ENCODE results near the gene KRT77. TPM values are rescaled to one million over a fixed set of nuclear protein-coding genes. Genes with fewer than 3 reads are reported as not detected.

Gene KRT77
- total RNA-seq, 3 donors from 2014 or later: not detected

DNA sequence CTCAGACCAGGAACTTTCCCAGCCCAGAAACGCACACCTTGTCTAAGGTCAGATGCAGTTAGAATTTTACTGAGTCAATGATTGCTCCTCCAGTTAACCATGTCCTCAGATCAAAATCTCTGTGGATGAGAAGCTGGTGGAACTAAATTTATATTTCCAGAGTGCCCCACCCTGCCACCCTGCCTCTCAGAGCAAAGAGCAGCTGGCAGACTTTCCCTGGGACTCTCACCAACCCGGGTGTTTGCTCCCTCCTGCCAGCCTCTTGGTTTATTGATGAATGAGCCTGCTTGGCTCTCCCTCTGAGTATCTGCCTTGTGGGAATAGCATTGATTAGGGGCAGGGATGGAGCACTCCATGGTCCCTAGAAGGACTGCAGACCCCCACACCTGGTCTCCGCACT lies 17.3 kb downstream of the KRT77 start:
- Histone ChIP-seq H3K4me1 (ENCODE audit: low read depth) (no peaks in the 10 kb centered on the region), H3K9me3 (no peaks in the 10 kb centered on the region), H3K36me3 (ENCODE audit: low read depth) (no peaks in the 10 kb centered on the region), H3K4me3 (no peak overlapping the region)
- ATAC-seq: peak; percentile 55
- intact Hi-C loops (cut with DNase I, micrococcal nuclease): no loop called here
- peak in 2 of 3 donors; percentile 37 to 54 for DNase-seq
- TF ChIP-seq, protein P1, sequence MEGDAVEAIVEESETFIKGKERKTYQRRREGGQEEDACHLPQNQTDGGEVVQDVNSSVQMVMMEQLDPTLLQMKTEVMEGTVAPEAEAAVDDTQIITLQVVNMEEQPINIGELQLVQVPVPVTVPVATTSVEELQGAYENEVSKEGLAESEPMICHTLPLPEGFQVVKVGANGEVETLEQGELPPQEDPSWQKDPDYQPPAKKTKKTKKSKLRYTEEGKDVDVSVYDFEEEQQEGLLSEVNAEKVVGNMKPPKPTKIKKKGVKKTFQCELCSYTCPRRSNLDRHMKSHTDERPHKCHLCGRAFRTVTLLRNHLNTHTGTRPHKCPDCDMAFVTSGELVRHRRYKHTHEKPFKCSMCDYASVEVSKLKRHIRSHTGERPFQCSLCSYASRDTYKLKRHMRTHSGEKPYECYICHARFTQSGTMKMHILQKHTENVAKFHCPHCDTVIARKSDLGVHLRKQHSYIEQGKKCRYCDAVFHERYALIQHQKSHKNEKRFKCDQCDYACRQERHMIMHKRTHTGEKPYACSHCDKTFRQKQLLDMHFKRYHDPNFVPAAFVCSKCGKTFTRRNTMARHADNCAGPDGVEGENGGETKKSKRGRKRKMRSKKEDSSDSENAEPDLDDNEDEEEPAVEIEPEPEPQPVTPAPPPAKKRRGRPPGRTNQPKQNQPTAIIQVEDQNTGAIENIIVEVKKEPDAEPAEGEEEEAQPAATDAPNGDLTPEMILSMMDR (IDR thresholded peaks at IDR 0.05): no peak

DNA sequence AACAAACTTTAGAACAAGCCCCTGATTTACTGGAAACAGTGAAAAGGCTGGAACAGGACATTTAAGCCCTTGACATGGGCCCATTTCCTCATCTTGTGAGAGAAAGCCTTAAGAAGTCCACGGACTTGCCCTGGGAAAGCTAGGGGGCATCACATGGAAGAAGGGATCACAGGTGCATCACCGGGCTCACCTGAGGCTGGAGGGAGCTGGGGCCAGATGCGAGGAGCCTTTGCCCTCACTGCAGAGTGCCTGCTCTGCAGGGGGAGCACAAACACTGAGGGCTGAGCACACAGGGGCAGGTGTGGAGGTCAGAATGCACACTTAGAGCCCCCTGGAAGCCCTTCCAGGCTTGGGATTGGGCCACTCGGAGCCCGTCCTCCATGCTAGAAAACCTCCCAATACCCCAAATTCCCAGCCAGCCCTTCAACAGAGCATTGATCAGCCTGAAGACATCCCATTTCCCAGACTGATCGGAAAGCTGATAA lies 17.9 kb downstream of the KRT77 start:
- TF ChIP-seq, protein P1 (IDR thresholded peaks at IDR 0.05): no peak
- no peak for ATAC-seq
- no peak overlapping the region for H3K4me3 ChIP-seq
- H3K4me1 ChIP-seq (ENCODE audit: low read depth): no peaks in the 10 kb centered on the region
- H3K9me3 ChIP-seq: no peaks in the 10 kb centered on the region
- intact Hi-C loops (cut with DNase I, micrococcal nuclease): no loop called here
- no peak for DNase-seq
- H3K36me3 ChIP-seq (ENCODE audit: low read depth): no peaks in the 10 kb centered on the region

DNA sequence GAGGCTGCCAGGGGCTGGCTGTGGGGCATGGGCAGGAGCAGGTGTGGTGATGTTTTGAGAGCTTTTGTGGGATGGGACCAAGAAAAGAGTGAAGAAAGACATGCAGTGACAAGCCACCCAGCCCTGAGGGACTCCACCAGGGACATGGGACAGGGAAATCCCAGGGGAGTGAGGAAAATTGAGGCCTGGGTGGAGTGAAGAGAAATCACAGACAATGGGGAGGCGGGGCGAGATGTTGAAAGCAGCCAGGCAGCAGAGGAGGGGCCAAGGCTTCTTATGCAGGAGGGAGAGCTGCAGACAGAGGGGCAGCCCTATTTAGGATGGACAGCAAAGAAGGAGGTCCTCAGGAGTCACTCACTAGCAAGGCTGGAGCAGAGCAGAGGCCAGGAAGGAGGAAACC lies 18.9 kb downstream of the KRT77 start:
- TF ChIP-seq, protein P1 (IDR thresholded peaks at IDR 0.05): no peak
- no peak for ATAC-seq
- intact Hi-C loops (cut with DNase I, micrococcal nuclease): no loop called here
- Histone ChIP-seq H3K4me3 (no peak overlapping the region), H3K36me3 (ENCODE audit: low read depth) (no peaks in the 10 kb centered on the region), H3K4me1 (ENCODE audit: low read depth) (no peaks in the 10 kb centered on the region), H3K9me3 (no peaks in the 10 kb centered on the region)
- no peak for DNase-seq

DNA sequence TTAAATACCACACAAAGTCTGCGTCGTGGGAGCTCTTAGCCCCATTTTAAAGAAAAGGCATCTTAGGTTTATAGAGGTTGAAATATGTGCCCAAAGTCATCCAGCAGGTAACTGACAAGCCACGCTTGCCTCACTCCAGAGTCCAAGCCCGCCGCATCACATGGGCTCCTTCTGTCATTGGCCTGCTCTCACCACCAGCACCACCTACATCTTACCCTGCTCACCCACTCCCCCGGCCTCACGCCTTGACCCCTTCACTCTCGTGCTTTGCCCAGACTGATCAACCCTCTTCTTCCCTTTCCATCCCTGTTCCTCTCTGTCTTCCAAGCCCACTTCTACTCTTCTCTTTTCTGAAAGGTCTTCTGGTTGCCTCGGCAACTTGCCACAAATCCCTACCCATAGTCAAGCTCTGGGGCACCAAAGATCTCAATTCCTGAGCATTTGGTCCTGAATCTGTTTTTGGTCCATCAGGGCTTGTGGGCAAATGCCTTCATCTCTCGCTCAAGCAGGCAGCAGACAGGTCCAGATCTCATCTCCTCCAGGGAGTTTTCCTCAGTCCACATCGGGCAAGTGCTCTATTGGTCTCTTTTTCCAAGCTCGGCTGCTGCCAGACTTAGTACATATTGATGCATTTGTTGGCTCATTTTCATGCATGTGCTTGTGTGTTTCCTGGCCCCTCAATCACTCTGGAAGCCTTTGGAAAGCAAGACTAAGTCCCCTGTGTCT lies 19.6 kb downstream of the KRT77 start:
- TF ChIP-seq, protein P1 (IDR thresholded peaks at IDR 0.05): no peak
- Histone ChIP-seq H3K4me1 (ENCODE audit: low read depth) (no peaks in the 10 kb centered on the region), H3K9me3 (no peaks in the 10 kb centered on the region), H3K4me3 (no peak overlapping the region), H3K36me3 (ENCODE audit: low read depth) (no peaks in the 10 kb centered on the region)
- DNase-seq (no peak), ATAC-seq (no peak)
- intact Hi-C loops (cut with DNase I, micrococcal nuclease): no loop called here

DNA sequence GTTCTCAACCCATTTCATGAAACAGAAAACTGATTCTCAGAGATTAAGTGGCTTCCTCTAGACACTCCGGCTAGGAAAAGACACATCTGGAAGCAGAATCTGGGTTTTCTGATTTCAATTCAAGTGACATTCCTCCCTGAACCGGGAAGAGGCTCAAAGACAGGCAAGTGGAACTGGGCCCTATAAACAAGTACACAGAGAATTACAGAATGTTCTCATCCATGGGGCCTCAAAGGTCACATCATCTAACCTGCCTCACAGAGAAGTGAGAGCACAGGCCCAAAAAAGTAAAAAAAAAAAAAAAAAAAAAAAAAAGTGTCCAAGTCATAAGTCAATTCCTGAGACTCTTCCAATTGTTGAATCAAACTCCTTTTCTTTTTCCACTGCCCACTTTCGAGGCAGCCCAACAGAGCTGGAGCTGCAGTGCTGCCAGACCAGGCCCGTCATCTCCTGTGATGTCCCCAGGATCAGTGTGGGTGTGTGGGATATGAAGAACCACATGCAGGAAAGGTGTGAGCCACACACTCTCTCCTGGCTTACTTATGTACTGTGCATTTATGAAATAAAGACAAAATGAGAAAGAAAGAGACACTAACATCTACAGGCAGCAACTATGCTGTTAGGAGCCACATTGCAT lies 20.3 kb downstream of the KRT77 start:
- intact Hi-C loops (cut with DNase I, micrococcal nuclease): no loop called here
- TF ChIP-seq, protein P1 (IDR thresholded peaks at IDR 0.05): no peak
- ATAC-seq (no peak), DNase-seq (no peak)
- H3K9me3 ChIP-seq: no peaks in the 10 kb centered on the region
- no peaks in the 10 kb centered on the region for H3K4me1 ChIP-seq (ENCODE audit: low read depth)
- H3K4me3 ChIP-seq: no peak overlapping the region
- no peaks in the 10 kb centered on the region for H3K36me3 ChIP-seq (ENCODE audit: low read depth)

Measured in mucosa of descending colon (tissue), 3 donors.